ENCODE data around the gene SGK1.

DNA sequence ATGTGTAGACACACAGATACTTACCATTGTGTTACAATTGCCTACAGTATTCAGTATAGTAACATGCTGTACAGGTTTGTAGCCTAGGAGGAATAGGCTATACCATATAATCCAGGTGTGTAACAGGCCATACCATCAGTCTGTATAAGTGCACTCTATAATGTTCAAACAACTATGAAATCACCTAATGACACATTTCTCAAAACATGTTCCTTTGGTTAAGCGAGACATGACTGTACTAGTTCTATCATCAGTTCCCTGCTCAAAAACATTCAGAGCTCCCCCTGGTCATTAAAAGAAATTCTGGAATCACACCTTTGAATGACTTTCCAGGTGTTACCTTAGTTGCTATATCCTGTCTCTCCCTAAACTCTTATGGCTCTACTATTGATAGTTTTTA is 195.1 kb downstream of the SGK1 start:
- TF ChIP-seq, protein P1, sequence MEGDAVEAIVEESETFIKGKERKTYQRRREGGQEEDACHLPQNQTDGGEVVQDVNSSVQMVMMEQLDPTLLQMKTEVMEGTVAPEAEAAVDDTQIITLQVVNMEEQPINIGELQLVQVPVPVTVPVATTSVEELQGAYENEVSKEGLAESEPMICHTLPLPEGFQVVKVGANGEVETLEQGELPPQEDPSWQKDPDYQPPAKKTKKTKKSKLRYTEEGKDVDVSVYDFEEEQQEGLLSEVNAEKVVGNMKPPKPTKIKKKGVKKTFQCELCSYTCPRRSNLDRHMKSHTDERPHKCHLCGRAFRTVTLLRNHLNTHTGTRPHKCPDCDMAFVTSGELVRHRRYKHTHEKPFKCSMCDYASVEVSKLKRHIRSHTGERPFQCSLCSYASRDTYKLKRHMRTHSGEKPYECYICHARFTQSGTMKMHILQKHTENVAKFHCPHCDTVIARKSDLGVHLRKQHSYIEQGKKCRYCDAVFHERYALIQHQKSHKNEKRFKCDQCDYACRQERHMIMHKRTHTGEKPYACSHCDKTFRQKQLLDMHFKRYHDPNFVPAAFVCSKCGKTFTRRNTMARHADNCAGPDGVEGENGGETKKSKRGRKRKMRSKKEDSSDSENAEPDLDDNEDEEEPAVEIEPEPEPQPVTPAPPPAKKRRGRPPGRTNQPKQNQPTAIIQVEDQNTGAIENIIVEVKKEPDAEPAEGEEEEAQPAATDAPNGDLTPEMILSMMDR (IDR thresholded peaks at IDR 0.05; ENCODE audit: low read depth, low read length), result no peak
- no peak for TF ChIP-seq POLR2A (IDR thresholded peaks at IDR 0.05; ENCODE audit: extremely low read depth, insufficient read length)
